ENCODE measurements around the gene CSNK1G1.

Gene CSNK1G1

GRCh38 chr15:64182859-64183370, 173.1 kb downstream of the CSNK1G1 start:
- TF ChIP-seq CTCF (IDR thresholded peaks at IDR 0.05), result no peak

- TF ChIP-seq CTCF (IDR thresholded peaks at IDR 0.05), result no peak
Measured at GRCh38 chr15:64180235-64180824, 175.6 kb downstream of the CSNK1G1 start.

GRCh38 chr15:64166102-64166890, 189.7 kb downstream of the CSNK1G1 start:
- TF ChIP-seq CTCF (IDR thresholded peaks at IDR 0.05), result no peak

- TF ChIP-seq CTCF (IDR thresholded peaks at IDR 0.05), result no peak
Measured at GRCh38 chr15:64164436-64164835, 191.5 kb downstream of the CSNK1G1 start.

- TF ChIP-seq CTCF (IDR thresholded peaks at IDR 0.05), result no peak
Measured at GRCh38 chr15:64163659-64164362, 192.2 kb downstream of the CSNK1G1 start.

GRCh38 chr15:64162869-64163658, 192.9 kb downstream of the CSNK1G1 start, which contains the start of gene PPIB:
Gene PPIB, minus strand, starts transcription at chr15:64163022. Its CDS starts 36 bp downstream, at chr15:64162986.
- TF ChIP-seq CTCF (IDR thresholded peaks at IDR 0.05), result peak; percentile 60

- TF ChIP-seq CTCF (IDR thresholded peaks at IDR 0.05), result no peak
Measured at GRCh38 chr15:64162478-64162868, 193.5 kb downstream of the CSNK1G1 start.

All from LNCAP (cell line).